Nephron progenitor cell (in vitro differentiated cells): Measurements from ENCODE around the gene PDS5A.
"Not testable (repeated sequence)": the region's sequence is repeated elsewhere in the genome, so short reads cannot be mapped to it uniquely, and the experiment has no call there.

Source experiments
- DNase-seq: peaks from one replicate; pipeline ENCODE4 v3.0.0; 2021
- H3K27ac Mint-ChIP-seq: 2 replicates; pipeline ENCODE4 v1.8.0; 2021; ENCODE audit warnings: mild to moderate bottlenecking, moderate library complexity, mixed read lengths
- H3K27me3 Mint-ChIP-seq: 2 replicates; pipeline ENCODE4 v1.8.0; 2021; ENCODE audit warnings: mild to moderate bottlenecking, low read depth, mixed read lengths; ENCODE audit not compliant: poor library complexity
- H3K36me3 Mint-ChIP-seq: 2 replicates; pipeline ENCODE4 v1.8.0; 2021; ENCODE audit warnings: low read depth, mixed read lengths
- H3K4me1 Mint-ChIP-seq: 2 replicates; pipeline ENCODE4 v1.8.0; 2021; ENCODE audit warnings: mixed read lengths
- H3K4me3 Mint-ChIP-seq: 2 replicates; pipeline ENCODE4 v1.8.0; 2021; ENCODE audit warnings: mild to moderate bottlenecking, moderate library complexity, mixed read lengths
- H3K9me3 Mint-ChIP-seq: 2 replicates; pipeline ENCODE4 v1.8.0; 2021; ENCODE audit warnings: mild to moderate bottlenecking, moderate library complexity, mixed read lengths
- TF ChIP-seq, protein P1 (sequence below): fragments of 200-600 bp; sonication (generic); IDR thresholded peaks from 2 replicates; pipeline ENCODE4 v1.5.0; 2021; ENCODE audit warnings: antibody characterized with exemption

Gene PDS5A

DNA sequence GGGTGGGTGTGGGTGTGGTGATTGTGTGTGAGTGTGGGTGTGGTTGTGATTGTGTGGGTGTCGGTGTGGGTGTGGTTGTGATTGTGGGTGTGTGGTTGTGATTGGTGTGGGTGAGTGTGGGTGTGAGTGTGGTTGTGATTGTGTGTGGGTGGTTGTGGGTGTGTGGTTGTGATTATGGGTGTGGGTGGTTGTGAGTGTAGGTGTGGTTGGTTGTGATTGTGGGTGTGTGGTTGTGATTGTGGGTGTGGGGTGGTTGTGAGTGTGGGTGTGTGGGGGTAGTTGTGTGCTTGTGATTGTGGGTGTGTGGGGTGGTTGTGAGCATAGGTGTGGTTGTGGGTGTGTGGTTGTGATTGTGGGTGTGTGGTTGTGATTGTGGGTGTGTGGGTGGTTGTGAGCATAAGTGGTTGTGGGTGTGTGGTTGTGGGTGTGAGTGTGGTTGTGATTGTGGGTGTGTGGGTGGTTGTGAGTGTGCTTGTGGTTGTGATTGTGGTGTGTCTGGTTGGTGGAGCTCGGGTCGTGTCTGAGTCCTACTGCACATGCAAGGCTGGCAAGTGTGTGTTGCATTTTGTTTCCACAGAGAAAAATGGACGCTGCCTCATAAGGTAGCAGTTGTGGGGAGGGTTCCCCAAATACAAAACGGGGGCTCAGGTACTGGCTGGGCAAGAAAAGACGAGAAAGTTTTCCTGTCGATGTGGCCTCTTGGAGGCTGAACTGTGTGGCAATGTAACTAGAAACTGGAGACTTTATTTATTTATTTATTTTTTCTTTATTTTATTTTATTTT, 163.1 kb downstream of the PDS5A start:
- H3K4me3 Mint-ChIP-seq, result peak overlapping the region; percentile 9
- TF ChIP-seq, protein P1, sequence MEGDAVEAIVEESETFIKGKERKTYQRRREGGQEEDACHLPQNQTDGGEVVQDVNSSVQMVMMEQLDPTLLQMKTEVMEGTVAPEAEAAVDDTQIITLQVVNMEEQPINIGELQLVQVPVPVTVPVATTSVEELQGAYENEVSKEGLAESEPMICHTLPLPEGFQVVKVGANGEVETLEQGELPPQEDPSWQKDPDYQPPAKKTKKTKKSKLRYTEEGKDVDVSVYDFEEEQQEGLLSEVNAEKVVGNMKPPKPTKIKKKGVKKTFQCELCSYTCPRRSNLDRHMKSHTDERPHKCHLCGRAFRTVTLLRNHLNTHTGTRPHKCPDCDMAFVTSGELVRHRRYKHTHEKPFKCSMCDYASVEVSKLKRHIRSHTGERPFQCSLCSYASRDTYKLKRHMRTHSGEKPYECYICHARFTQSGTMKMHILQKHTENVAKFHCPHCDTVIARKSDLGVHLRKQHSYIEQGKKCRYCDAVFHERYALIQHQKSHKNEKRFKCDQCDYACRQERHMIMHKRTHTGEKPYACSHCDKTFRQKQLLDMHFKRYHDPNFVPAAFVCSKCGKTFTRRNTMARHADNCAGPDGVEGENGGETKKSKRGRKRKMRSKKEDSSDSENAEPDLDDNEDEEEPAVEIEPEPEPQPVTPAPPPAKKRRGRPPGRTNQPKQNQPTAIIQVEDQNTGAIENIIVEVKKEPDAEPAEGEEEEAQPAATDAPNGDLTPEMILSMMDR, result no peak
- H3K36me3 Mint-ChIP-seq, result peaks cover 7% of the 10 kb centered on the region
- H3K9me3 Mint-ChIP-seq, result peaks cover 14% of the 10 kb centered on the region
- DNase-seq, result peak; percentile 13
- peaks cover 13% of the 10 kb centered on the region for H3K4me1 Mint-ChIP-seq
- H3K27me3 Mint-ChIP-seq, result no peaks in the 10 kb centered on the region
- no peak overlapping the region for H3K27ac Mint-ChIP-seq

DNA sequence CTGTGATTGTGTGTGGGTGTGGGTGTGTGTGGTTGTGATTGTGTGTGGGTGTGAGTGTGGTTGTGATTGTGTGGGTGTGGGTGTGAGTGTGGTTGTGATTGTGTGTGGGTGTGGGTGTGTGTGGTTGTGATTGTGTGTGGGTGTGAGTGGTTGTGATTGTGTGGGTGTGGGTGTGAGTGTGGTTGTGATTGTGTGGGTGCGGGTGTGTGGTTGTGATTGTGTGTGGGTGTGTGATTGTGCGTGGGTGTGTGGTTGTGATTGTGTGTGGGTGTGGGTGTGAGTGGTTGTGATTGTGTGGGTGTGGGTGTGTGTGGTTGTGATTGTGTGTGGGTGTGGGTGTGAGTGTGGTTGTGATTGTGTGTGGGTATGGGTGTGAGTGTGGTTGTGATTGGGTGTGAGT, 163.9 kb downstream of the PDS5A start:
- Mint-ChIP-seq H3K9me3 (peaks cover 14% of the 10 kb centered on the region), H3K4me1 (peaks cover 13% of the 10 kb centered on the region)
- not testable (repeated sequence) for H3K36me3 Mint-ChIP-seq, H3K27me3 Mint-ChIP-seq, DNase-seq, H3K27ac Mint-ChIP-seq, H3K4me3 Mint-ChIP-seq

DNA sequence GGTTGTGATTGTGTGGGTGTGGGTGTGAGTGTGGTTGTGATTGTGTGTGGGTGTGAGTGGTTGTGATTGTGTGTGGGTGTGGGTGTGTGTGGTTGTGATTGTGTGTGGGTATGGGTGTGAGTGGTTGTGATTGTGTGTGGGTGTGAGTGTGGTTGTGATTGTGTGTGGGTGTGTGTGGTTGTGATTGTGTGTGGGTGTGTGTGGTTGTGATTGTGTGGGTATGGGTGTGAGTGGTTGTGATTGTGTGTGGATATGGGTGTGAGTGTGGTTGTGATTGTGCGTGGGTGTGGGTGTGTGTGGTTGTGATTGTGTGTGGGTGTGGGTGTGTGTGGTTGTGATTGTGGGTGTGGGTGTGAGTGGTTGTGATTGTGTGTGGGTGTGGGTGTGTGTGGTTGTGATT, 164.7 kb downstream of the PDS5A start:
- not testable (repeated sequence) for H3K27ac Mint-ChIP-seq, H3K36me3 Mint-ChIP-seq, DNase-seq, H3K4me3 Mint-ChIP-seq, H3K27me3 Mint-ChIP-seq
- Mint-ChIP-seq H3K9me3 (peaks cover 14% of the 10 kb centered on the region), H3K4me1 (peaks cover 13% of the 10 kb centered on the region)

DNA sequence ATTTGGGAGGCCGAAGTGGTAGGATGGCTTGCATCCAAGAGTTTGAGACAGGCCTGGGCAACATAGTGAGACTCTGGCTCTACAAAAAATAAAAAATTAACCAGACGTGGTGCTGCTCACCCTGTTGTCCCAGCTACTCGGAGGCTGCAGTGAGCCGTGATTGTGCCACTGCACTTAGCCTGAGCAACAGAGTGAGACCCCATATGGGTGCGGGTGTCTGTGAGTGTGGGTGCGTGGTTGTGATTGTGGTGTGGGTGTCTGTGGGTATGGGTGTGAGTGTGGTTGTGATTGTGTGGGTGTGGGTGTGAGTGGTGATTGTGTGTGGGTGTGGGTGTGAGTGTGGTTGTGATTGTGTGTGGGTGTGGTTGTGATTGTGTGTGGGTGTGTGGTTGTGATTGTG, 165.2 kb downstream of the PDS5A start:
- H3K4me1 Mint-ChIP-seq, result peaks cover 13% of the 10 kb centered on the region
- H3K9me3 Mint-ChIP-seq, result peaks cover 14% of the 10 kb centered on the region
- peak overlapping the region; percentile 20 for H3K27ac Mint-ChIP-seq
- TF ChIP-seq, protein P1, result no peak
- no peaks in the 10 kb centered on the region for H3K27me3 Mint-ChIP-seq
- H3K36me3 Mint-ChIP-seq, result peaks cover 7% of the 10 kb centered on the region
- no peak for DNase-seq
- H3K4me3 Mint-ChIP-seq, result no peak overlapping the region

DNA sequence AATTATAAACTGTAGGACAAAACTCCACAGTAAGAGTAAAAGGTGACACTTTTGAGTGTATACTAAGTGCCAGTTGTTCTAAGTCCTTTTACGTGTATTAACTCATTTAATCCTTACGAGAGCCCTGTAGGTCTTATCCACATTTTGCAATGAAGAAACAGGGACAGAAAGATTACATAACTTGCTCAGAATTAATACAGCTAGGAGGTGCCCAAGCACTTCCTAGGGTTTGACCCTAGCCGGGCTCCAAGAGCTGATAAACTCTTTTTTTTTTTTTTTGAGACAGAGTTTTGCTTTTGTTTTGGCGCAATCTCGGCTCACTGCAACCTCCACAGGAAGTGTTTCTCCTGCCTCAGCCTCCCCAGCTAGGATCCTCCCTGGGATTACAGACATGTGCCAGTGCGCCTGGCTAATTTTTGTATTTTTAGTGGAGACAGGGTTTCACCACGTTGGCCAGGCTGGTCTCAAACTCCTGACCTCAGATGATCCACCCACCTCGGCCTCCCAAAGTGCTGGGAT, 169.4 kb downstream of the PDS5A start:
- no peak overlapping the region for H3K27ac Mint-ChIP-seq
- H3K4me1 Mint-ChIP-seq, result no peaks in the 10 kb centered on the region
- H3K4me3 Mint-ChIP-seq, result no peak overlapping the region
- peaks cover 7% of the 10 kb centered on the region for H3K36me3 Mint-ChIP-seq
- peaks cover 14% of the 10 kb centered on the region for H3K9me3 Mint-ChIP-seq
- TF ChIP-seq, protein P1, result no peak
- no peaks in the 10 kb centered on the region for H3K27me3 Mint-ChIP-seq
- DNase-seq, result no peak

DNA sequence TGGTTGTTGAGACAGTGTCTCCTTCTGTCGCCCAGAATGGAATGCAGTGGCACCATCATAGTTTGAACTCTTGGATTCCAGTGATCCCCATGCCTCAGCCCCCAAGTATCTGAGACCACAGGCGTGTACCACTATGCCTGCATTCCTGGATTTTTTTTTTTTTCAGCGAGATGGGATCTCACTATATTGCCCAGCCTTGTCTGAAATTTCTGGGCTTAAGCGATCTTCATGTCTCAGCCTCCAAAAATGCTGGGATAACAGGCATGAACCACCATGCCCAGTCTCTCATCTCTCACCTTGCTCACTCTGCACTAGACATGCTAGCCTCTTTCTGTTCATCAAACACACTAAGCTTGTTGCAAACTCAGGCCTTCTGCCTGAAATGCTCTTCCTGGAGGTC, 175.7 kb downstream of the PDS5A start:
- H3K4me1 Mint-ChIP-seq, result no peaks in the 10 kb centered on the region
- no peak overlapping the region for H3K4me3 Mint-ChIP-seq
- no peak for DNase-seq
- H3K36me3 Mint-ChIP-seq, result no peaks in the 10 kb centered on the region
- H3K27me3 Mint-ChIP-seq, result no peaks in the 10 kb centered on the region
- no peak overlapping the region for H3K27ac Mint-ChIP-seq
- TF ChIP-seq, protein P1, result no peak
- no peaks in the 10 kb centered on the region for H3K9me3 Mint-ChIP-seq

DNA sequence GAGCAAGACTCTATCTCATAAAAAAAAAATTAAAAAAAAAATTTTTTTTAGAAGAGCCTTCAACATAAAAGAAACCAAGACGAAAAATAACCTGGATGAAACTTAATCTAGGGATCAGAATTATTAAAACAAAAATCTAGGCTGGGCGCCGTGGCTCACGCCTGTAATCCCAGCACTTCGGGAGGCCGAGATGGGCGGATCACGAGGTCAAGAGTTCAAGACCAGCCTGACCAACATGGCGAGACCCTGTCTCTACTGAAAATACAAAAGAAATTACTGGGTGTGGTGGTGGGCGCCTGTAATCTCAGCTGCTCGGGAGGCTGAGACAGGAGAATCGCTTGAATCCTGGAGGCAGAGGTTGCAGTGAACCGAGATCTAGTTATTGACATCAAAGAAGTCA, 184.7 kb downstream of the PDS5A start:
- H3K36me3 Mint-ChIP-seq, H3K4me1 Mint-ChIP-seq, H3K27ac Mint-ChIP-seq, H3K4me3 Mint-ChIP-seq, H3K9me3 Mint-ChIP-seq, DNase-seq, H3K27me3 Mint-ChIP-seq: not testable (repeated sequence)
